Left renal cortex interstitium (tissue), 4 donors: ENCODE results near the gene SLC35F3. TPM values are rescaled to one million over a fixed set of nuclear protein-coding genes. Genes with fewer than 3 reads are reported as not detected.
"Not testable (repeated sequence)": the region's sequence is repeated elsewhere in the genome, so short reads cannot be mapped to it uniquely, and the experiment has no call there.

Experiments
- DNase-seq, 4 donors: peaks; one replicate each; pipeline ENCODE4 v3.0.0-alpha.2; 2013; ENCODE audit warnings: low read depth in 4 of 4, low spot score in 2 of 4, missing footprints in 1 of 4
- polyA plus RNA-seq, 4 donors: library from polyadenylated mRNA; unstranded; fragments of 120-200 nt; gene quantifications; one replicate each; pipeline ENCODE4 v1.2.1, GENCODE V29; 2013; ENCODE audit not compliant: insufficient read length in 4 of 4

The SLC35F3 gene
- polyA plus RNA-seq, 4 donors, result 0.58 to 0.74 (median 0.66) TPM

DNA sequence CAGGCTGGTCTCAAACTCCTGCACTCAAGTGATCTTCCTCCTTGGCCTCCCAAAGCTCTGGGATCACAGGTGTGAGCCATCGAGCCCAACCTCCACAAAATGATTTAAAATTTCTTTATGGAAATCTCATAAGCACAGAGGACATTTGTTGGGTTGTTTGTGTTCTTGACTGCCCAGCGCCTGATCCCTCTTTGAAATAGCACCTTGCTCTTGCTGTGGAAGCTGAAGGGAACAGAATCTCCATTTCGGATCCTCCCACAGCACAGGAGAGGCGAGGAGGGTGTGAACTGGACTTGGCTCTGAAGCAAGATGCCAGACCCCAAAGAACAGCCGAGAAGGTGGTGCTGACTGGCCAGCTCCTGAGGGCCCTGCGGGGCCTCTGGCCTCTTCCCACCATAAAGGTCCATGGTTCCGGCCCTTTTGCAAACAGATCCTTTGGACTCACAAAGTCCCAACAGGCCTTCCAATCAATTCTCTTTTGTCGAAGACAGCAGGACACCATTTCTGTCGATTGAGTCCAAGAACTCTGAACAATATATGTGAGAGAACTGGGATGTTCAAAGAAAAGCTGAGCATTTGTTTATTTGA is 423.2 kb downstream of the SLC35F3 start:
- DNase-seq, result no peak

DNA sequence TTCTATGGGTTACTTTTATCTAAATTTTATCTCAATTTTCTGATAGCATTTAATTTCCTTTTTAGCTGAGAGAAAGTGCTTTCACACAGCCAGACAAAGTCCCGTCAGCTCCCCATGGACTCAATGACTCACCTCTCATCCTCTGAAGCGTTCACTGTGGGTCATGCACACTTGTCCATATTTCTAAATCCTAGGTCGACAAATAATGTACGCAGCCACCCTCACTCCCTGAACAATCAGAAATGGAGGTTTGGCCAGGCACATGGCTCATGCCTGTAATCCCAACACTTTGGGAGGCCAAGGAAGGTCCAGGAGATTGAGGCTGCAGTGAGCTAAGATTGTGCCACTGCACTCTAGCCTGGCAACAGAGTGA is 426.4 kb downstream of the SLC35F3 start:
- no peak for DNase-seq

DNA sequence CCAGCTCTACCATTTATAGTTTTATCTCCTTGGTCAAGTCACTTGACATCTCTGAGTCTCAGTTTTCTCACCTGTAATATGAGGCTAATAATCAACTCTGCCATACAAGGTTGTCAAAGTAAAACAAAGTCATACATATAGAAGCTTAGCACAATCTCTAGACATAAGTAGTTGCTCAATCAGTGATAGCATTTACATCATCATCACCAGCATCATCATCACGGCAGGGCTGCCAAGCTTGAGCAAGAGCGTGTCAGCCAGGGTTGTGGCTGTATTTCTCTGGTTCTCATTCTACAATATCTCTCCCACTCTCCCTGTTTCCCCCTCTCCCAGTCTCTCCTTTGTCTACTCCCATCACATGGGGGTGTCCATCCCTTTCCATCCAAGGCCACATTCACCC is 427.0 kb downstream of the SLC35F3 start:
- DNase-seq, result no peak

DNA sequence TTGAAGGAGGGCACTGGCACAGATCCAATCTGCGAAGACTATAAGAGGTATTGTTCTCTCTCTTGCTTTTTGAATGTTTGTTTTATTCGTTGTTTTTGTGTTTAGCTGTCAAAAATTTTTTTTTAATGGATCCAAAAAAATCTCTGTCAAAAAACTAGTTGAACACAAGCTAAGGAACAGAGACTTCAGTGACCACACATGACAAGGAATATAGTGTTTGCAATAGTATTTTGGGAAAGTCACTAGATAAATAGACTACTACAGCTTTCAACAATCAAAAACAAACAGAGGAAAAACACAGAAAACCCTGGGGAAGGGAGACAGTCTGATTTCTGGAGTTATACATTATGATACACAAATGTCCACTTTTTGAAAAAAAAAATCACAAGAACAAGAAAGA is 431.9 kb downstream of the SLC35F3 start:
- DNase-seq, result no peak

DNA sequence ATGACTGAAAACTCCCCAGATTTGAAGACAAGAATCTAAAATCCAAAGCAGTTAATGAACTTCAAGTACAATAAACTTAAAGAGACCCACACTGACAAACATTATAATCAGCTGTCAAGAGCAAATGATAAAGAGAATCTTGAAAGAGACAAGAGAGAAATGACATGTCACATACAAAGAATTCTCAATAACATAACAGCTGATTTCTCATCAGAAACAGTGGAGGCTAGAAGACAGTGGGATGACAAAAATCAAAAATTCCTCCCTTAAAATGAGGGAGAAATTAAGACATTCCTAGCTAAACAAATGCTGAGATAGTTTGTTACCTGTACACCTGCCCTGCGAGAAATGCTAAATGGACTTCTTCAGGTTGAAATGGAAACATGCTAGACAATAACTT is 432.8 kb downstream of the SLC35F3 start:
- no peak for DNase-seq

DNA sequence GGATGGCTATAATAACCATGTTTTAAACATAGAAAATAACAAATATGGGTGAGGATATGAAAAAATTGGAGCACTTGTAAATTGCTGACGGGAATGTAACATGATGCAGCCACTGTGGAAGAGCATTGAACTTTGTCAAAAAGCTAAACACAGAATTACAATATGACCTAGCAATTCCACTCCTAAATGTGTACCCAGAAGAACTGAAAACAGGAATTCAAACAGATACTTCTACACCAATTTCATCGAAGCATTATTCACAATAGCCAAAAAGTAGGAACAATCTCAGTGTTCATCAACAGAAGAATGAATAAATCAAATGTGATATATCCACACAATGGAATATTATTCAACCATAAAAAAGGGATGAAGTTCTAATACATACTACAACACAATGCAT is 436.1 kb downstream of the SLC35F3 start:
- no peak for DNase-seq

DNA sequence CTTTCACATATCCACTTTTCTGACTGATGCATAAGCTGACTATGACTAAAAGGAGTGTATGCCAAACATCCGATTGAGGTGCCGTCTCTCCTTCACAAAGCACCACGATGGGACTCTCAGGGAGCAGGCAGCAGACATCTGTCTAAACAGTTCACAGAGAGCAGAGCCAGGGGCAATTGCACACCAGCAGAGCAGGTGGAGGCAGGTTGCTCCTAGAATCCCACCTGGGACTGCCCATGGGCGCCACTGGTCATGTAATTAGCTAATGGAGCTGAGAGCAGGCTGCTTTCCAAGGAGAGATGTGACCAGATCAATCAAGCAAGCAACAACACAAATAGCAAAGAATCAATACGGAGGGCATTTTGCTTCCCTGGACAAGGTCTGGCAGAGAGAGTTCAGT is 438.3 kb downstream of the SLC35F3 start:
- no peak for DNase-seq

DNA sequence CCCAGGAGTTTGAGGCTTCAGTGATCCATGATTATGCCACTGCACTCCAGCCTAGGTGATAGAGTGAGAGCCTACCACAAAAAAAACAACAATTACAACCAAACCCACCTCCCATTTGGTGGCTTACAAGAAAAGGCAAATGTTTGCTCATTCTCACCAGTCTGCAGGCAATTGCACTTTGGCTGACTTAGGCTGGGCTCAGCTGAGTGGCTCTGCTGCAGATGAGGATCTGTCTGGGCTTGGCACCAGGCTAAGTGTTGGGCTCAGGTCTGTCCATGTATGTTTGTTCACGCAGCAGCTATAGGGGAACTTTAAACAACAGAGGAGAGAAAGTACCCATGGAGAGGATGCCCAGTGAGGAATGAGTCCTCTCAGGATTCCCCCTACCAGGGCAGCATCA is 440.8 kb downstream of the SLC35F3 start:
- DNase-seq, result no peak

DNA sequence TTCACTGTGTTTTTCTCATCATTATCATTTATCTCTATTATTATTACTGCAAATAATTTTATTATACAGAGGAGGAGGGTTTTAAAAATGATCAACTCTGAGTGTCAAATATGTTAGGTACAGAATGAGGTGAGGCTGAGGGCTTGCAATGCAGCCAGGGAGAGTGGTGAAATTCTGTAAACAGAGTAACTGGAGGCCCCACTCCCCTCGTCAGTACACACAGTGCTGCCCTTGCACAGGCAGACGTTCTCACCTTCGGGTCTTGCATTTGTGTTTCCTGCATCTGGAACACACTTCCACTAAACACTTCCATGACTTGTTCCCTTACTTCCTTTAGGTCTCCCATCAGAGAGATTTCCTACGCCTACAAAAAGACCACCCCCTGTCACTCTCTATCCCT is 444.5 kb downstream of the SLC35F3 start:
- DNase-seq, result no peak

DNA sequence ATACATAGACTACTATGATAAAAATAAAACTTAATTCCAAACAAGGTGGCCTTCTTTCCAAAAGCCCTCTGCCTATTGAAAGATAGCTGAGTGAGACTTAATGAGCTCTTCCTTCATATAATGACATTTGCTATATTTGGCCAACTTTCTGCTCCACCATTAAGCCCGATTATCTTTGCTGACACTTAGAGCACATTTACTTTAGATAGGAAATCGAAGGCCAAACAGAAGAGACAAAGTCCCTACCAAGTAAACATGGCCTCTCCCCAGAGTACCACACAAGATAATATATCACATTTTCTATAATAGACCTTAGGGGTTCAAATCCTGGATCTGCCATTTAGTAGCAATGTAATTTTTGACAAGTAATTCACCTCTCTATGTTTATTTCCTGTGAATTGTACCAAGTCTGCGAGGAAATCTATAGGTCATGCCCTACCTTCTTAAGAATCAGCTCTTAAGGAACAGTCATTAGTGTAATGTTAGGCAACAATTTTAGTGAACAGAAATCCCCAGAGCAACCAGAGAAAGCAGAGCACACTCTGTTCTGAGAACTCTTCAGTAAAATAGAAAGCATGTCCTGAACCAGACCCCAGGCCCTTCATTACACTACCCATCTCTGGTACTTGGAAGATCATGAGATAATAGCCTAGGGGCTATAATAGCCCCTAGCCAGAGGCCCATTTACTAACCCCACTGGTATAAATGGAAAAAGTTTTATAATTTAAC is 451.5 kb downstream of the SLC35F3 start:
- no peak for DNase-seq

DNA sequence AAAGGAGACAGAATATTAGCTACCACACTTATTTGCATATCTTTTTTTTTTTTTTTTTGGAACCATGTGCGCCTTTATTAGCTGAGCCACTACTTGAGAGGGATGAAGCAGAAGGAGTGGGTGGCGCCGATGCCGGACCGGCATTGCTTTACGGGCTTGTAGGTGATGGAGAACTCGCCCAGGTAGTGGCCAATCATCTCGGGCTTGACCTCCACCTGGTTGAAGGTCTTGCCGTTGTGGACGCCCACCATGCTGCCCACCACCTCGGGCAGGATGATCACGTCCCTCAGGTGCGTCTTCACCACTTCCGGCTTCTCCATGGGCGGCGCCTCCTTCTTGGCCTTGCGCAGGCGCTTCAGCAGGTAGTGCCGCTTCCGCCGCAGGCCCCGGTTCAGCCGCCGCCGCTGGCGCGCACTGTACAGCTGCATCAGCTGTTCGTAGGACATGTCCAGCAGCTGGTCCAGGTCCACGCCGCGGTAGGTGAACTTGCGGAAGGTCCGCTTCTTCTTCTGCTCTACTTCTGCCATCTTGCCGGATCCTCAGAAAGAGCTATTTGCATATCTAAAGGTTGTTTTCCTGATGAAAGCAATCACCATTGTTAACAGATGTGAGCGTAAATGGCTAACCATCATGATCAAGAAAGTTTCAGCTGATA is 452.3 kb downstream of the SLC35F3 start:
- DNase-seq, result not testable (repeated sequence)

DNA sequence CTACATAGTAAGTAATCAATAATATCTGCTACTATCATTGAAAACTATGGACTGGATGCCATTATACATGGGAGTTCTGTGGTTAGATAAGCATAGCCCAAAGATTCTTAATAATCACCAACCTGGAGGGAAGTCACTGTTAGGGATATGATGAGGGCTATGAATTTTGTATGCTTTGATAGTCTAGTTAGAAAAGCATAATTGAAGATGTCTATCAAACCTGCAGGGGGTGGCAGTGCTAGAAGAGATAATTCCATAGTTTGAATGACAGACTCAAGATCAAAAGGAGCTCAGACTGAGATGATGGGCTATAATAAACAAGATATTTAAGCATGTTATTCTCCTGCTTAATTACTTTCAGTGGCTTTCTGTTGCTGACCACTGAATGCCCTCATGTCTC is 453.4 kb downstream of the SLC35F3 start:
- no peak for DNase-seq

DNA sequence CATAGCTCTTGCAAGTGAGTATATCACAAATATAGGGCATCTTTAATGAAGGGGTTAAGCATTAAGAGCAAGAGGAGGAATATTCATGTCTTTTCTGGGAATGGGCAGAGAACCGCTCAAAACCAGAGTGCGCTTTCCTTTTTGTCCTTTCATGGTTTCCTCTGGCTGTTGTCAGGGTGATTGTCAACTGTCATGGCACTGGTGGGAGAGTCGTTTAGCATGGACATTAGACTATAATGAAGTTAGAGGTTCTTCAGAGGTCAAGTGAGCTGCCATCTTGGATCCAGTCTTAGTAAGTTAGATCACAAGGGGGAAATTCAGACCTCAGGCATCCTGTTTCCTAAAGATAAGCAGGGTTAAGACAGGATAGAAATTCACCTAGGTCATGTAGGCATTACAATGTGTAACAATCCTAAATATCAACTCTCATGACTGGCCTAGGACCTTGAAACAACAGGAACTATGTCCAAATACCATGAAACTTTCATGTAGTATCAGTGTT is 456.7 kb downstream of the SLC35F3 start:
- no peak for DNase-seq

DNA sequence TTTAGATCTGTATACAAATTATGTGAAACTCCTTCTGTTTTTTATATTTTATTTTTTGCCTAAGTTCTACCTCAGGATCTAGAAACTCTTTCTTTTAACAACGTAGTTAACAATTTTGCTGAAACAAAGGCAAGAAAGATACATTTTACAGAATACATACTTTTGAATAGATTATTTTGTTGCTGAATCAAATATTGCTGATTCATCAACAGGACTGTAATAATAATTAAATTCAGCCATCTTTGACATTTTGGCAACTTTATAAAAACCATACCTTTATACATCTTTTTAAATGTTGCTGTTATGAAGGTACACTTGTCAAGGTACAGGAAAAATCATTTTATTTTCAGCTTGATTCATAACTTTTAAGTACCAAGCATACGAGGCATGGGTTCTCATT is 458.1 kb downstream of the SLC35F3 start:
- no peak for DNase-seq

DNA sequence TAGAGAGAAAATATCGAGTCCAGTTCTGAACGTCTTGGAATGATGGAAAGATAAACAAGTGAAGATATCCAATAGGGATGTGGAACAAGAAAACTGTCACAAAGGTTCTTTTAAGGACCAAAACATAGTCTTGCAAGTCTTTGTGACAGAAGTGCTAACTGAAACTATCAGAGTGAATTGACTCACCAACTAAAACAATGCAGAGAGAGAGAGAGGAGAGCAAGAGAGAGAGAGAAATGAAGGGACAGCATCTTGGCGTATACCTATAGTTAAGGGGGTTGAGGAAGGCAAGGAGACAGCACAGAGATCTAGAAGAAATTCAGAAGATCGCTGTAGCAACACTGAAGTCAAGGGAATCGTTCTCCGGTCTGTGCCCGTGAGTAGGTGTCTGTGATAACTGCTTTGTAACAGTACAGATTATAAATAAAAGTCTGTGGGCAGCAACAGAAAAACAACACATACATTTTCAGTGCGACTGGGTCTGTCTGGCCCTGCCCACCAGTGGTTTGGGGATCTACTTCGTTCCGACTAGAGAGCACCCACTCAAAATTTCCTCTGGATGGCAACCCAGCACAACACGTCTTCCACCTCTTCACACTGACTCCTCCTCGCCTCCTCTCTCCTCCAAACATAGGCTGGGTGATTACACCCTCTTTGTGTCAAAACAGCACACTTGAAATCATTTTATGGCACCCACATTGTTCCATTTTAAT is 464.0 kb downstream of the SLC35F3 start:
- no peak for DNase-seq

DNA sequence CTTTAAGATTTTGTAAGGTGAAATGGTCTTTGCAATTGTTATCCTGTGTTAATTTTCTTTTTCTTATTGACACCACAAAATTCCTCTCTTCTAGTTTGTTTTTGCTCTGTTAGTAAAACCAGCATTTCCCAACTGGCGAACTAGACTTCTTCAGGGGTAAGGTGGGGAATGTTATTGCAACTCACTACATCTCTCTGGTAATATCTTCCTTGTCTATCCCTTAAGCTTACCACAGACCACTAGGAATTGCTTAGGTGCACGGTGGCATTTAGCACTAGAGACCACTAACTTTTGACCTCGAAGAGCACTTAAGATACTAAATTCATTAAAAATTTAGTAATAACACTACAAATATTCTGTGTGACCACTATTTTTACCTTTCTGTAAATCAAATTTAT is 464.6 kb downstream of the SLC35F3 start:
- DNase-seq, result no peak

DNA sequence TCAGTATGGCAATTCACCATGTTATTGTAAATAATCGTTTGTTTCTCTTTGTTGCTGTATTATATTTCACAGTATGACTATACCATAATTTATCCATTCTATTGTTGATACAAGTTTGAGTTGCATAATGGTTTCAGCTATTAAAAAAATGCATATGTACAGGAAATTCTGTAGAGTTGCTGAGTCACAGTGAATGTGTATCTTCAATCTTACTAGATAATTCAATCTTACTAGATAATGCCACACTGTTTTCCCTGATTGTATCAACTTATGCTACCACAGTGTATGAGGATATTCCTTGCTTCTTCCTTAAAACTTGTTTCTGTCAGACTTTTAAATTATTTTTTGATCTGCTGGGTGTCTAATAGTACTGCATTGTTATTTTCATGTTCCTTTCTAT is 465.3 kb downstream of the SLC35F3 start:
- no peak for DNase-seq

DNA sequence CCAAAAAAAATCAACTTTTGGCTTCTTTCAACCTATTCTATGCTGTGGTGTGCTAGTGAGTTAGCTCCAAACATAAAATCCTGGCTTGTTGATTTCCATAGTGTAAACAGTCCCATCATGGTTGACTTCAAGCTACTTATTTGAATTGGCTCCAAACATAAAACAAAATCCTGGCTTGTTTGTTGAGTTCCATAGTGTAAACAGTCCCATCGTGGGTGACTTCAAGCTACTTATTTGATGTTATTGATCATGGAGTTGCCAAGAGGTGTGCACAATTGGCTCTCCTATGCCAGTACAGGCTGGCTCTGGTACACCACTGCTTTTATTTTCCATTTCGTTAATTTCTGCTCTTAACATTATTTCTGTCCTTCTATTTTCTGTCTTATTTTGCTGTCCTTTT is 466.9 kb downstream of the SLC35F3 start:
- no peak for DNase-seq

DNA sequence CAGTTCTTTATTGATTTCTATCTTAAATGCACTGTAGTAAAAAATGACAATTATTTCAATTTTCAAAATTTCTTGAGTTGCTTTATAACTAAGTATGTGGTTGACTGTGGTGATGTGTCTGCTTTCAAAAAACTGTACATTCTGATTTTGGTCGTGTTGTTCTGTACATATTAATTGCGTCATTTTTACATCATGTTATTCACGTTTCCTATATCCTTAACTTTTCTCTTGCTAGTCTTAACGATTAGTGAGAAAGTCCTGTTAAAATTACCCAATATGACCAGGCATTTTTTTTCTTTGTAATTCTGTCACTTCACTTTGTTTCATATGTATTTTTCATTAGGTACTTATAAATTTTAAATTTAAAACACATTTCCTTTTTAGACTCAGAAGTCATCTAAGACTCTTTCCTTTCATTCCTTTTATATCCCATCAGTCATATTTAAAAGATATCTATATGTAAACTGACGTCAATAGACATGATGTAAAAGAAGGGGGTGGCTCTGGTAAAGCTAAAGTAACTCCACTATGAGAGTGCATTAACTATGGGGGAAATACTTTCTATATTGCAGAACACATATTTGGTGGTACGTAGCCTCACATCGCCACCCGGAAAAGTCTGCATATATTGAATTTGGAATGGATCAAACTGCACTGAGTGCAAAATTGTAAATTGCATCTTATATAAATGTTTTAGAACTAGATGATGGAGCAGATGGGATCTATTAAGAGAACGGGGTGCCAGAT is 467.7 kb downstream of the SLC35F3 start:
- DNase-seq, result no peak

DNA sequence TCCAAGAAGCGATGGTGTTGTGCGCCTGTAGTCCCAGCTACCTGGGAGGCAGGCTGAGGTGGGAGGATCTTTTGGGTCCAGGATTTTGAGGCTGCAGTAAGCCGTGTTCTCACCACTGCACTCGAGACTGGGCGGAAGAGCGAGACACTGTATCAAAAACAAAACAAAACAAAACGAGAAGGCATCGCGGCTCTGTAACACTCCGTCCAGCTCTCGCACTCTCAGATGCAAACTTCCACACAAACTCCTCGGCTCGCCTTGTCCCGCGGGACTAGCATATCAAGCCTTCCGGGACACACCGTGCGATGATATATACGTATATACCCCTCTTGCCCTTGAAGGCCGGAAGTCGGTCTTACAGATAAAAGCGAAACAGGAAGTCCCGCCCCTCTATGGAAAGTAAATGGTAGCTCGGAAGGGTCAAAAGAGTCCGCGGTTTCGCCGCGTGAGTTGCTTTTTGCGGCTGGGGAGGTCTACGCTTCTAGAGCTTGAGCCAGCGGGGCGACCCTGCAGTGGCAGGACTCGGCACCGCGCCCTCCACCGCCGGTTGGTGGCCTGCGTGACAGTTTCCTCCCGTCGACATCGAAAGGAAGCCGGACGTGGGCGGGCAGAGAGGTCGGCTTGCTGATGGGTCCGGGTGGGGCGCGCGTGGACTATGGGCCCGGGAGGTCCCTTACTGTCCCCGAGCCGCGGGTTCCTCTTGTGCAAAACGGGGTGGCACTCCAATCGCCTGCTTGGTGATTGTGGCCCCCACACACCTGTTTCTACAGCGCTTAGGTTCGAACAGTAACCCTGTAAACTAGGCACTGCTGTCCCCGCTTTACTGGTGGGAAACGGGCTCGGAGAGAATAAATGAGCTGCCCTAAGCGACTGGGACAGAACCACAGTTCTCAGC is 468.8 kb downstream of the SLC35F3 start, which contains the start of gene COA6:
TSS of gene COA6 (plus strand) at position 393 of the 895 bp plus-strand sequence. CDS start at position 404, 11 bp downstream.
- DNase-seq, result peak; percentile 90 to 98 (median 94)
